ENCODE results near the gene SDC3. TPM values are rescaled to one million over a fixed set of nuclear protein-coding genes. Genes with fewer than 3 reads are reported as not detected.

SDC3 gene

GRCh38 chr1:30820299-30820698, 88.3 kb downstream of the SDC3 start:
- peaks cover 3% of the 10 kb centered on the region for H3K27me3 ChIP-seq (ENCODE audit: control insufficient read depth, insufficient read depth, low read length)
- H3K4me1 ChIP-seq (ENCODE audit: control insufficient read depth, insufficient read depth, low read length), result peaks cover 29% of the 10 kb centered on the region

More at GRCh38 chr1:30820299-30820698, 88.3 kb downstream of the SDC3 start:
- H3K9ac ChIP-seq (ENCODE audit: low read depth, low read length), result no peak overlapping the region
- no peaks in the 10 kb centered on the region for H3K9me3 ChIP-seq (replicated peaks; ENCODE audit: low read length)
- no peak overlapping the region for H3K4me2 ChIP-seq (ENCODE audit: low read length)
- no peak overlapping the region for H3K4me3 ChIP-seq (ENCODE audit: low read length)
- no peaks in the 10 kb centered on the region for H3K36me3 ChIP-seq (ENCODE audit: insufficient read depth, low read length)

Small RNA genes lying within 50 kb of the gene (small RNA-seq; reads per million reads assigned to genes)
- not detected for gene RN7SKP91
- gene RN7SL371P, result not detected

Data from skeletal muscle satellite cell (primary cell).